GM12892 (cell line): ENCODE results near the gene JPT2.

ENCODE experiments used
- DNase-seq: peaks from one replicate; pipeline ENCODE4 v3.0.0; 2011; ENCODE audit not compliant: insufficient read length
- FAIRE-seq: peaks from 2 replicates; lab custom pipeline; 2011; peaks lifted over from hg19 to GRCh38; lab: Jason Lieb, UNC
- POLR2A ChIP-seq: IDR thresholded peaks from 2 replicates; pipeline ENCODE4 v1.6.1; 2011; ENCODE audit warnings: low read depth, low read length, control low read depth
- POLR2AphosphoS5 ChIP-seq: IDR thresholded peaks from 2 replicates; pipeline ENCODE4 v1.6.1; 2011; ENCODE audit warnings: low read depth, low read length, control low read depth
- TAF1 ChIP-seq: IDR thresholded peaks from 2 replicates; pipeline ENCODE4 v1.6.1; 2011; ENCODE audit warnings: low read depth, mild to moderate bottlenecking, control low read depth, low read length, borderline replicate concordance

JPT2 gene

GRCh38 chr16:1654505-1655268 lies 23.4 kb upstream of the JPT2 start:
- no peak for TF ChIP-seq POLR2AphosphoS5
- TF ChIP-seq POLR2A = no peak
- no peak for TF ChIP-seq TAF1
- no peak for DNase-seq

GRCh38 chr16:1655269-1655807 lies 22.7 kb upstream of the JPT2 start:
- DNase-seq (no peak), FAIRE-seq (no peak)
- TF ChIP-seq TAF1 (no peak), POLR2AphosphoS5 (no peak), POLR2A (no peak)

More at GRCh38 chr16:1654505-1655268, 23.4 kb upstream of the JPT2 start:
- FAIRE-seq = no peak

GRCh38 chr16:1655909-1656807 lies 21.9 kb upstream of the JPT2 start:
- FAIRE-seq (no peak), DNase-seq (no peak)
- TF ChIP-seq TAF1 (no peak), POLR2AphosphoS5 (no peak), POLR2A (no peak)

DNA sequence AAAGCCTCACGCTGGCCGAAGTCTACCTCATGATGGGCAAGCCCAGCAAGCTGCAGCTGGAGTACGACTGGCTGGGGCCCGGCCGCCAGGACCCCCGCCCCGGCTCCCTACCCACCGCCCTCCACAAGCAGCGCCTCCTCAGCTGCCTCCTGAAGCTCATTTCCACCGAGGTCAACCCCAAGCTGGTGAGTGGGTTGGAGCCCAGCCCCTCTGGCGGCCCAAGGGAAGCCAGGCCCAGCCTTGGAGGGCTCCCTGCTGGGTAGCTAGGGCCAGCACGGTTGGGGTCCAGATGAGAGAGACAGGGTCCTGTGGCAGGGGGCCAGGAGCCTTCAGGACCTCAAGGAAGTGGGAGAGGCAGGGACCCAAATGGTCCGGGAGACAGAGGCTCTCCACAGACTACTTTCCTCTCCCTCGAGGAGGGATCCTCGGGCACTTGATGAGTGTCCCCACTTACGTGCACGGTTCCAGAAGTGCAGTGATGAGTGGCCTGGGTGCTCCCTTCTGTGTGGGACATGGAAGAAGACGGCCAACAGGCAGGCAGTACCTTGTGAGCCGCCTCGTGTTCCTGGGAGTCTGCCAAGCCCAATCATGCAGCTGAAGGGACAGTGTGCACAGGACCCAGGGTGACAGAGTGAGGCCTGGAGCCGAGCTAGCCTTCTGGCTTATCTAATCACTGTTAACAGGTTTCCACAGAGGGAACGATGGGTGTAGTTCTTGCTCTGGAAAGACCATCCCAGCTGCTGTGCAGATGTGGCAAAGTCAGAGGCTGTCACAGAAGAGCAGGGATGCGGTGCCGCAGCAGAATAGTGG lies 21.1 kb upstream of the JPT2 start:
- FAIRE-seq = no peak
- TF ChIP-seq TAF1 = no peak
- TF ChIP-seq POLR2AphosphoS5 = no peak
- no peak for TF ChIP-seq POLR2A
- no peak for DNase-seq

DNA sequence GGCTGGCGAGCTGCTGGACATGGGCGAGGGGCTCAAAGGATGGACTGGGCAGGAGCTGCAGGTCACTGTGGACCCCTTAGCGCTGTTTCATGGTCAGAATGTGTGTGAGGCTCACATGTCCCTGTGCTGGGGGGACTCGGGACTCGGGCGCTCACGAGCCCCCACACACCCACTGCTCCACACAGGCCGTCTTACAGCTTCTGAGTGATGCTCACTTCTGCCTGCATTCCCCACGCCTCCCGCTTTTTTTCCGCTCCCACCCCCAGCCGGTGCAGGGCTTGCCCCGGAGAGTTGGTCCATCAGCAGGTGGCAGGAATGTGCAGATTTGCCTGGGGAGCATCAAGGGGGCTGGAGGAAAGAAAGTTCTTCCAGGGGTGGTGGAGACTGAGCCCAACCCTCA lies 20.2 kb upstream of the JPT2 start:
- no peak for FAIRE-seq
- no peak for DNase-seq
- TF ChIP-seq POLR2AphosphoS5 (no peak), POLR2A (no peak), TAF1 (no peak)

GRCh38 chr16:1659031-1659430 lies 19.0 kb upstream of the JPT2 start:
- FAIRE-seq = no peak
- no peak for DNase-seq
- no peak for TF ChIP-seq TAF1
- TF ChIP-seq POLR2A = no peak

DNA sequence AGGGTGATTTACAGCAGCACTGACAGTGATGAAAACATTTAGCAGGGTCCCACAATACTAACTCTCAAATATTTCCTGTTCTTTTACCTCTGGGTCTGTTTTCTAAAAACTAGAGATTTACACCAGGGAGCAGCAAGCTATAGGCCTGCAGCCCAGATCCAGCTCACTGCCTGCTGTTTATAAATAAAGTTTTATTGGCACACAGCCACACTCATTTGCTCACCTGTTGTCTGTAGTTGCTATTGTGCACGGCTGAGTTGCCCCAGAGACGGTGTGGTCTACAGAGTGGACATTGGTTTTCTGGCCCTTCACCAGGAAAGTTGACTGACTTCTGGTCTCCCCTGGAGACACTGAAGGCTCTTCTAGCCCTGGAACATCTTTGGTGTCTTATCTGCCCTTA lies 16.3 kb upstream of the JPT2 start:
- DNase-seq (no peak), FAIRE-seq (no peak)
- TF ChIP-seq POLR2AphosphoS5 (no peak), TAF1 (no peak), POLR2A (no peak)

DNA sequence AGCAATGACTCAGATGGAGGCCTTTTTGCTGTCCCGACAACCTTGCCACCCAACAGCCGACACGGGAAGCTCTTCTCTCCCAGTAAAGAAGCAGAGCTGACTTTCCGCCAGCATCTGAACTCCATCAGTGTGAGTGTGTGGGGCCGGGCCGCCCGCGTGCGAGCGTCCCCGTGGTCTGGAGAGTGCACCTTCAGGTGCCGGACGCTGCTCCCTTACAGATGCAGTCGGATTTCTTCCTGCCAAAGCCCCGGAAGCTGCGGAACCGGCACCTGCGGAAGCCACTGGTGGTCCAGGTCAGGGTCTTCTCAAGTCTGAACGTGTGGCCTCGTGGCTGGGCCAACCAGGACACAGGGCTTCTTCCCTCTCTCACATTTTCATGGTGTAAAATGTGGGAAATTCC lies 15.5 kb upstream of the JPT2 start:
- DNase-seq (no peak), FAIRE-seq (no peak)
- no peak for TF ChIP-seq POLR2AphosphoS5
- no peak for TF ChIP-seq TAF1
- no peak for TF ChIP-seq POLR2A

GRCh38 chr16:1665829-1666228 lies 12.2 kb upstream of the JPT2 start:
- no peak for TF ChIP-seq TAF1
- TF ChIP-seq POLR2AphosphoS5 = no peak
- TF ChIP-seq POLR2A = no peak

DNA sequence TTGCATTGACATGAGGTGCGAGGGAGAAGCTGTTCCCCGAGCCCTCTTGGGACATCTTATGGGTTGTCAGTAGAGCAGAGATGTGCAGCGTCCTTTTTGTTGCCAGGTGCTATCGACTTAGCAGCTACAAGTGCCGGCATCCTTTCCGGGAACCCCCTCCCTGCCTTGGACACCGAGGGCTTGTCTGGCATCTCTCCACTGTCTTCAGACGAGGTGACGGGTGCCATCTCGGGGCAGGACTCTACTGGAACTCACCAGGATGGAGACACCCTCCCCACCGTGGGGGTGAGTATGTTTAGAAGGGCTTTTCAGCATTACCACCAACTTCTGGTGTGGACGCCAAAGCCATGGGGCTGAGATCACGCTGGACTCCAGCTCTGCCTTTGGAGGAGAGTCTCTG lies 11.8 kb upstream of the JPT2 start:
- TF ChIP-seq POLR2A (no peak), POLR2AphosphoS5 (no peak), TAF1 (no peak)
- no peak for DNase-seq

More at GRCh38 chr16:1665829-1666228, 12.2 kb upstream of the JPT2 start:
- FAIRE-seq (no peak), DNase-seq (no peak)

More for the DNA sequence above, 11.8 kb upstream of the JPT2 start:
- FAIRE-seq = no peak
